HepG2 (cell line): ENCODE measurements around the gene MTMR3. TPM values are rescaled to one million over a fixed set of nuclear protein-coding genes. Genes with fewer than 3 reads are reported as not detected.

Source experiments
- AHDC1 ChIP-seq: sonication (generic); formaldehyde crosslinking; IDR thresholded peaks from 2 replicates; pipeline ENCODE4 v1.5.1; 2020; ENCODE audit warnings: mild to moderate bottlenecking, missing genetic modification reagents, borderline replicate concordance
- AKNA ChIP-seq: sonication (generic); formaldehyde crosslinking; IDR thresholded peaks from 2 replicates; pipeline ENCODE4 v1.4.0; 2020; ENCODE audit warnings: missing genetic modification reagents, borderline replicate concordance
- ARID5B ChIP-seq: IDR thresholded peaks from 2 replicates; pipeline ENCODE4 v1.4.0; 2020; ENCODE audit warnings: mild to moderate bottlenecking, missing genetic modification reagents
- MAFF ChIP-seq: IDR thresholded peaks from 2 replicates; pipeline ENCODE4 v1.6.1; 2011; ENCODE audit warnings: low read depth, low read length, improper control_type of control experiment
- PRMT3 ChIP-seq: sonication (generic); formaldehyde crosslinking; IDR thresholded peaks from 2 replicates; pipeline ENCODE4 v1.8.1; 2022; ENCODE audit warnings: low read depth, mild to moderate bottlenecking, moderate library complexity, missing genetic modification reagents, borderline replicate concordance
- SOX5 ChIP-seq: IDR thresholded peaks from 2 replicates; pipeline ENCODE4 v1.6.1; 2016; ENCODE audit warnings: borderline replicate concordance
- SP1 ChIP-seq, 2 experiments: fragments of 450-650 bp in 1 of 2; sonication (generic) in 1 of 2; formaldehyde crosslinking in 1 of 2; IDR thresholded peaks; 2 replicates each; pipeline versions ENCODE4 v1.4.0 to v1.6.1; 2016 to 2020; ENCODE audit warnings: missing genetic modification reagents in 1 of 2
- XRCC5 ChIP-seq: fragments of 200-400 bp; formaldehyde crosslinking; optimal IDR thresholded peaks from 2 replicates; pipeline ENCODE3; 2017; ENCODE audit warnings: mild to moderate bottlenecking, low read length
- ZNF160 ChIP-seq: sonication (generic); formaldehyde crosslinking; IDR thresholded peaks from 2 replicates; pipeline ENCODE4 v1.8.0; 2022; ENCODE audit warnings: mild to moderate bottlenecking, inconsistent platforms, missing genetic modification reagents
- ZNF207 ChIP-seq: fragments of 450-650 bp; IDR thresholded peaks from 2 replicates; pipeline ENCODE4 v1.6.1; 2016; ENCODE audit warnings: antibody characterized with exemption, borderline replicate concordance
- polyA plus RNA-seq, 8 experiments: library from polyadenylated mRNA; depleted of rRNA in 3 of 8; stranded (reverse) in 7 of 8; unstranded in 1 of 8; fragments of >200 nt; fragmentation: Illumina TruSeq in 4 of 8; extraction: Trizol in 4 of 8; gene quantifications; 2 replicates each; pipeline versions ENCODE4 v1.2.1 to v1.2.3, GENCODE V29; 2011 to 2016; ENCODE audit warnings: low read depth in 4 of 8, missing spikeins in 1 of 8, mixed read lengths in 1 of 8; ENCODE audit not compliant: insufficient read depth in 1 of 8
- total RNA-seq, 5 experiments: library from RNA; depleted of rRNA; stranded (reverse); fragments of >200 nt; fragmentation: Illumina TruSeq; extraction: Trizol; gene quantifications; 2 replicates each; pipeline ENCODE4 v1.2.3, GENCODE V29; 2016; ENCODE audit warnings: low read depth in 1 of 5
- TF ChIP-seq, protein P1 (sequence below): IDR thresholded peaks from 2 replicates; pipeline ENCODE4 v1.6.1; 2016; ENCODE audit warnings: low read depth
- TF ChIP-seq, protein P2 (sequence below): sonication (generic); formaldehyde crosslinking; IDR thresholded peaks from 2 replicates; pipeline ENCODE4 v1.8.0; 2022; ENCODE audit warnings: mild to moderate bottlenecking, missing genetic modification reagents

The MTMR3 gene
- total and polyA plus RNA-seq, 2 of the 13 experiments (the other 11 are each of a cell fraction or from before 2014, with no cell fraction given): 12.6 to 24.8 TPM

DNA sequence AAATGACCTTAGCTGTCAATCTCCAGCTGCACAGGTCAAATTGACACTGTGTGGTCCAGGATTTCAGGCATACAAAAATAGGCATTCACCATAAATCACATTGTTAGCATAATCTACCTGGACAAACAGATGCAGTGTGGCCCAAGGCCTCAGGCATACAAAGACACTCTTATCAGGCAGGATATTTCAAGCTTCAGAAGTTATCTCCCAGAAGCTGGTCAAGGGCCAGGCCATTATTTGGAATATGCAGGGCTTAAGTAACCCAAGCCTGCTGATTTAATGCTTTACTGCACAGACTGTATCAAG is 171.7 kb downstream of the MTMR3 start (continued):
- TF ChIP-seq AHDC1 (CRISPR knock-in tag) (peak; percentile 77), ZNF207 (no peak), ZNF160 (CRISPR knock-in tag) (no peak), SOX5 (CRISPR knock-in tag) (peak; percentile 95), XRCC5 (peak; percentile 19), PRMT3 (no peak), SP1 (IDR thresholded peaks at IDR 0.05) (no peak), SP1 (CRISPR knock-in tag; IDR thresholded peaks at IDR 0.05) (0 out of 2 replicates have a peak, but pooled peaks have one; percentile 19), MAFF (0 out of 2 replicates have a peak, but pooled peaks have one; percentile 17), ARID5B (CRISPR knock-in tag) (peak; percentile 94), AKNA (CRISPR knock-in tag) (no peak)
- TF ChIP-seq, protein P1, sequence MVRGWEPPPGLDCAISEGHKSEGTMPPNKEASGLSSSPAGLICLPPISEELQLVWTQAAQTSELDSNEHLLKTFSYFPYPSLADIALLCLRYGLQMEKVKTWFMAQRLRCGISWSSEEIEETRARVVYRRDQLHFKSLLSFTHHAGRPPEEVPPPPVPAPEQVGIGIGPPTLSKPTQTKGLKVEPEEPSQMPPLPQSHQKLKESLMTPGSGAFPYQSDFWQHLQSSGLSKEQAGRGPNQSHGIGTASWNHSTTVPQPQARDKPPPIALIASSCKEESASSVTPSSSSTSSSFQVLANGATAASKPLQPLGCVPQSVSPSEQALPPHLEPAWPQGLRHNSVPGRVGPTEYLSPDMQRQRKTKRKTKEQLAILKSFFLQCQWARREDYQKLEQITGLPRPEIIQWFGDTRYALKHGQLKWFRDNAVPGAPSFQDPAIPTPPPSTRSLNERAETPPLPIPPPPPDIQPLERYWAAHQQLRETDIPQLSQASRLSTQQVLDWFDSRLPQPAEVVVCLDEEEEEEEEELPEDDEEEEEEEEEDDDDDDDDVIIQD (CRISPR knock-in tag): no peak
- TF ChIP-seq, protein P2, sequence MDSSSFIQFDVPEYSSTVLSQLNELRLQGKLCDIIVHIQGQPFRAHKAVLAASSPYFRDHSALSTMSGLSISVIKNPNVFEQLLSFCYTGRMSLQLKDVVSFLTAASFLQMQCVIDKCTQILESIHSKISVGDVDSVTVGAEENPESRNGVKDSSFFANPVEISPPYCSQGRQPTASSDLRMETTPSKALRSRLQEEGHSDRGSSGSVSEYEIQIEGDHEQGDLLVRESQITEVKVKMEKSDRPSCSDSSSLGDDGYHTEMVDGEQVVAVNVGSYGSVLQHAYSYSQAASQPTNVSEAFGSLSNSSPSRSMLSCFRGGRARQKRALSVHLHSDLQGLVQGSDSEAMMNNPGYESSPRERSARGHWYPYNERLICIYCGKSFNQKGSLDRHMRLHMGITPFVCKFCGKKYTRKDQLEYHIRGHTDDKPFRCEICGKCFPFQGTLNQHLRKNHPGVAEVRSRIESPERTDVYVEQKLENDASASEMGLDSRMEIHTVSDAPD: peak; percentile 100
